Measurements from ENCODE around the gene RND1. TPM values are rescaled to one million over a fixed set of nuclear protein-coding genes. Genes with fewer than 3 reads are reported as not detected.

RND1 gene
- polyA plus RNA-seq, 3 donors: 0.40 to 0.49 TPM; not detected in 1

- Histone ChIP-seq H3K4me3 (replicated peaks in 1 of 3; ENCODE audit: low read depth in 2 of 3, low read length in 3 of 3) (no peak overlapping the region), H4K20me1 (ENCODE audit: insufficient read depth, low read length) (peaks cover 27% of the 10 kb centered on the region), H2AFZ (ENCODE audit: insufficient read depth, low read depth, low read length, poor library complexity, severe bottlenecking) (no peak overlapping the region), H3K9me3 (replicated peaks in 1 of 2; ENCODE audit: control insufficient read depth in 1 of 2, insufficient read depth in 1 of 2, low read length in 2 of 2) (no peaks in the 10 kb centered on the region), H3K9ac (ENCODE audit: insufficient read depth, low read length, poor library complexity, severe bottlenecking) (no peak overlapping the region), H3K36me3 (replicated peaks in 1 of 2; ENCODE audit: control insufficient read depth in 1 of 2, insufficient read depth in 2 of 2, low read length in 2 of 2) (peaks cover 50 to 56% of the 10 kb centered on the region in 2 donors), H3K4me1 (ENCODE audit: control insufficient read depth in 1 of 2, insufficient read depth in 2 of 2, low read length in 2 of 2) (no peaks in the 10 kb centered on the region), H3K4me2 (replicated peaks; ENCODE audit: extremely low read depth, low read length, poor library complexity, severe bottlenecking) (no peak overlapping the region), H3K27ac (ENCODE audit: low read depth in 1 of 2, low read length in 2 of 2) (no peak overlapping the region), H3K27me3 (ENCODE audit: control insufficient read depth in 2 of 2, insufficient read depth in 2 of 2, low read length in 2 of 2) (no peaks in the 10 kb centered on the region), H3K79me2 (ENCODE audit: insufficient read depth, low read length) (no peaks in the 10 kb centered on the region)
- H3K9me3 Mint-ChIP-seq: no peaks in the 10 kb centered on the region
- 100% methylated on average over 2 of the region's 2 CpGs for WGBS (ENCODE audit: insufficient coverage)
- no peak overlapping the region for H3K4me3 Mint-ChIP-seq
- H3K27ac Mint-ChIP-seq: no peak overlapping the region
- H3K4me1 Mint-ChIP-seq: peaks cover 2% of the 10 kb centered on the region
- DNase-seq: no peak
- intact Hi-C loops (cut with micrococcal nuclease): no loop called here
- peaks cover 0 to 2% (median 1%) of the 10 kb centered on the region in 3 donors for H3K27me3 Mint-ChIP-seq (ENCODE audit: low read depth in 3 of 3)
- TF ChIP-seq, protein P1, sequence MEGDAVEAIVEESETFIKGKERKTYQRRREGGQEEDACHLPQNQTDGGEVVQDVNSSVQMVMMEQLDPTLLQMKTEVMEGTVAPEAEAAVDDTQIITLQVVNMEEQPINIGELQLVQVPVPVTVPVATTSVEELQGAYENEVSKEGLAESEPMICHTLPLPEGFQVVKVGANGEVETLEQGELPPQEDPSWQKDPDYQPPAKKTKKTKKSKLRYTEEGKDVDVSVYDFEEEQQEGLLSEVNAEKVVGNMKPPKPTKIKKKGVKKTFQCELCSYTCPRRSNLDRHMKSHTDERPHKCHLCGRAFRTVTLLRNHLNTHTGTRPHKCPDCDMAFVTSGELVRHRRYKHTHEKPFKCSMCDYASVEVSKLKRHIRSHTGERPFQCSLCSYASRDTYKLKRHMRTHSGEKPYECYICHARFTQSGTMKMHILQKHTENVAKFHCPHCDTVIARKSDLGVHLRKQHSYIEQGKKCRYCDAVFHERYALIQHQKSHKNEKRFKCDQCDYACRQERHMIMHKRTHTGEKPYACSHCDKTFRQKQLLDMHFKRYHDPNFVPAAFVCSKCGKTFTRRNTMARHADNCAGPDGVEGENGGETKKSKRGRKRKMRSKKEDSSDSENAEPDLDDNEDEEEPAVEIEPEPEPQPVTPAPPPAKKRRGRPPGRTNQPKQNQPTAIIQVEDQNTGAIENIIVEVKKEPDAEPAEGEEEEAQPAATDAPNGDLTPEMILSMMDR (IDR thresholded peaks at IDR 0.05): no peak
- H3K36me3 Mint-ChIP-seq: peaks cover 49 to 53% of the 10 kb centered on the region in 2 donors
These were observed 37.4 kb downstream of the RND1 start for GRCh38 chr12:48828293-48828692.

DNA sequence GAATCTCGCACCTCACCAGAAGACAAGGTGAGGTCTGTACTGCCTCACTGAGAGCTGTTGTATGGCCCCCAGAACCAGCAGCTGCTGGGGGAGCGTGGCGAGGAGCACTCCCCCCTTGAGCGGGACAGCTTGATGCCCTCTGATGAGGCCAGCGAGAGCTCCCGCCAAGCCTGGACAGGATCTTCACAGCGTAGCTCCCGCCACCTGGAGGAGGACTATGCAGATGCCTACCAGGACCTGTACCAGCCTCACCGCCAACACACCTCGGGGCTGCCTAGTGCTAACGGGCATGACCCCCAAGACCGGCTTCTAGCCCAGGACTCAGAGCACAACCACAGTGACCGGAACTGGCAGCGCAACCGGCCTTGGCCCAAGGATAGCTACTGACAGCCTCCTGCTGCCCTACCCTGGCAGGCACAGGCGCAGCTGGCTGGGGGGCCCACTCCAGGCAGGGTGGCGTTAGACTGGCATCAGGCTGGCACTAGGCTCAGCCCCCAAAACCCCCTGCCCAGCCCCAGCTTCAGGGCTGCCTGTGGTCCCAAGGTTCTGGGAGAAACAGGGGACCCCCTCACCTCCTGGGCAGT is 38.1 kb downstream of the RND1 start:
- Histone ChIP-seq H2AFZ (ENCODE audit: insufficient read depth, low read depth, low read length, poor library complexity, severe bottlenecking) (no peak overlapping the region), H3K36me3 (replicated peaks in 1 of 2; ENCODE audit: control insufficient read depth in 1 of 2, insufficient read depth in 2 of 2, low read length in 2 of 2) (peaks cover 43 to 49% of the 10 kb centered on the region in 2 donors), H3K4me1 (ENCODE audit: control insufficient read depth in 1 of 2, insufficient read depth in 2 of 2, low read length in 2 of 2) (no peaks in the 10 kb centered on the region), H3K9ac (ENCODE audit: insufficient read depth, low read length, poor library complexity, severe bottlenecking) (no peak overlapping the region), H3K27me3 (ENCODE audit: control insufficient read depth in 2 of 2, insufficient read depth in 2 of 2, low read length in 2 of 2) (peaks cover 0 to under 1% of the 10 kb centered on the region in 2 donors), H3K27ac (ENCODE audit: low read depth in 1 of 2, low read length in 2 of 2) (no peak overlapping the region), H3K4me2 (replicated peaks; ENCODE audit: extremely low read depth, low read length, poor library complexity, severe bottlenecking) (no peak overlapping the region), H3K4me3 (replicated peaks in 1 of 3; ENCODE audit: low read depth in 2 of 3, low read length in 3 of 3) (no peak overlapping the region), H4K20me1 (ENCODE audit: insufficient read depth, low read length) (peaks cover 27% of the 10 kb centered on the region), H3K9me3 (replicated peaks in 1 of 2; ENCODE audit: control insufficient read depth in 1 of 2, insufficient read depth in 1 of 2, low read length in 2 of 2) (no peaks in the 10 kb centered on the region), H3K79me2 (ENCODE audit: insufficient read depth, low read length) (no peaks in the 10 kb centered on the region)
- H3K4me1 Mint-ChIP-seq: peaks cover 2% of the 10 kb centered on the region
- TF ChIP-seq, protein P1 (IDR thresholded peaks at IDR 0.05): no peak
- no peaks in the 10 kb centered on the region for H3K9me3 Mint-ChIP-seq
- intact Hi-C loops (cut with micrococcal nuclease): no loop called here
- no peak for DNase-seq
- H3K27me3 Mint-ChIP-seq (ENCODE audit: low read depth in 3 of 3): peaks cover 0 to 2% (median 1%) of the 10 kb centered on the region in 3 donors
- H3K36me3 Mint-ChIP-seq: peaks cover 43 to 46% of the 10 kb centered on the region in 2 donors
- H3K27ac Mint-ChIP-seq: no peak overlapping the region
- H3K4me3 Mint-ChIP-seq: no peak overlapping the region
- 96% methylated on average over 16 of the region's 17 CpGs for WGBS (ENCODE audit: insufficient coverage)

Measured in CD14-positive monocyte (primary cell).